GM18511 (cell line): ENCODE data around the gene PPP1CA.

Source experiments
- ATAC-seq: cut with Tn5 transposase; IDR thresholded peaks from one replicate; pipeline ENCODE4 v1.9.1; 2021; ENCODE audit warnings: mild to moderate bottlenecking, moderate library complexity; ENCODE audit not compliant: unreplicated experiment

The PPP1CA gene

DNA sequence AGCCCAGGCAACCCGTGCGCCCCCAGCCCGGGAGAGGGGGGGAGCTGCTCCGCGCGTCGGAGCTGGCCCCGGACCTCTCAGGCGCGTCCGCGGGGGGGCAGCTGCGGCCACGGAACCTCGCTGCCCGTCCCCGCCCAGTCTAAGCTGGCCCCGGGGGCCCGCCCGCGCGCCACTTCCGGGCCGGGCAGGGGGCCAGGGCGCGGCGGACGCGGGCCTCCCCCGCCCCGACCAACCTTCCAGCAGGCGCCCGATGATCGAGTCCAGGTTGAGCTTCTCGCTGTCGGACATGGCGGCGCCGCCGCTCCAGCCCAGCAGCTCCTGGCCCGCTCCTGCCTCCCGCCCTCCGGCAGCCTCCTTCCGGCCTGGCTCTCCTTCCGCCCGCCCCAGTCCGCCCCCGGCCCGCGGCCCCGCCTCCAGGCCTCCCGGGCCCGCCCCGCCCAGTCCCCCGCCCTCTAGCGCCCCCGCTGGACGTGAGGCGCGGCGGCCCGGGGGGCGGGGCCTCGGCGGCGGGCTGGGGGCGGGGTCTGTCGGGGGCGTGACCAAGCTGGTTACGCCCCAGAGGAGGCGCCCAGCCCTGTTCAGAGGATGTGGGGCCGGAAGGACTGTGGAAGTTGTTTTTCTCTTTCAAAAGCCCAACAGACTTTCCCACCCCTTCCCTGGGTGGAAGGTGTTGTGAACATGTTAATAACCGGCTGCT, at the start of gene PPP1CA:
Gene PPP1CA (minus strand): TSS at position 364 of the 697 bp plus-strand sequence. CDS start 76 bp downstream, at position 288.
- ATAC-seq: peak; percentile 67

GRCh38 chr11:67450796-67451657, 49.4 kb upstream of the PPP1CA start:
- no peak for ATAC-seq

DNA sequence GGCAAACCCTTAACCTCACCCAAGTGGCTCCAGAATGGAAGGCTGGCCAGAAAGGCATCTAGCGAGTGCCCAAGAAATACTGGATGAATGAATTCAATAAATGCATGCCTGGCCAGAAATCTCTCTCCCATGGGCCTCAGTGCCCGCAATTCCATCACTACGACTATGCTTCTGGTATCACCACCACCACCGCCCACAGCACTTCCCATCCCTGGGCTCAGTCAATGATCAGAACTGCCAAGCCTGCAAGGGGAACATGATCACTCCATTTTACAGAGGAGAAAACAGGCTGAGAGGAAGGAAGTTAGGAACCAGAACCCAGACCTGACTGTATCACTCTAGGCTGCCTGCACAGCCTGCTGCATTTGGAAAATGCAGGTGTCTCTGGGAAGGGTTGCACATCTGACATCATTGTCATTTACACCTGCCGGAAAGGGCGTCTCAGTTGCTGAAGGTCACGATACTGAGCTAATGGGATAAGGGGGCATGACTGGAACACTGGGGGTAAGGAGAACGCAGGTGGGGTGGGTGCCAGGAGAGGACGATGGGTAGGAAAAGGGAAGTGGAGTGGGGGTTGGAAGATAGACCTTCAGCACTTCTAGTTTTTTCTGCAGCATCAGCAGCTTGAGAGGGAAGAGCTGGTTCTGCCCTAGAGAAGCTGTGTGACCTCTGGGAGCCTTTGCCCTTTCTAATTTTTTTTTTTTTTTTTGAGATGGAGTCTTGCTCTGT, 47.6 kb upstream of the PPP1CA start:
- no peak for ATAC-seq

- no peak for ATAC-seq
These were observed 46.6 kb upstream of the PPP1CA start for GRCh38 chr11:67448220-67448609.

GRCh38 chr11:67445515-67445914, 43.9 kb upstream of the PPP1CA start:
- ATAC-seq: no peak

- no peak for ATAC-seq
These were observed 41.1 kb upstream of the PPP1CA start for GRCh38 chr11:67442504-67443404.

DNA sequence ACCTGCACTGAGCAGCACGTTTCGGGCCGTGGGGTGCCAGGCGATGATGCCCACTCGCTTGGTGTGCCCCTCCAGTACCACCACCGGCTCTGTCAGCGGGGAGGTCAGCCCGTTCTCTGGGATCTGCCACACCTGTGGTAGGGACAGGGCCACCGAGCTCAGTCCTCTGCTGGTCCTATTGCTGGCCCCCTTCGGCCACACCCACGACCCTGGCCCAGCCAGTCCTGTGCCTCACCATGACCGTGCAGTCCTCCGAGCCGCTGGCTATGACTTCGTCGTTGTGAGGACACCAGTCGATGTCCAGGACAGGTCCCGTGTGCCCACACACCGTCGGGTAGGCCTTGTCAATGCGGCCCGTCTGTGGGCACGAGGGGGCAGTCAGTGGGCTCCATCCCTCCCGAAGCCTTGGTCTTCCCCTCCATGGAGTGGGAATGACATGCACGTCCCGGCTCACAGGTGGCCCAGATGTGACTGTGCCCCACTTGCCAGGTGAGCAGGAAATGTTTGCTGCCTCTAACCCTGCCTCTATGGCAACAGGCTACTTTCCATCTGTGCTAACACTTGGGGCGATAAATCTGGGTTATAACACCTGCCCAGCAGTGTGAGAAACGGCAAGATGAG, 40.2 kb upstream of the PPP1CA start:
- no peak for ATAC-seq

DNA sequence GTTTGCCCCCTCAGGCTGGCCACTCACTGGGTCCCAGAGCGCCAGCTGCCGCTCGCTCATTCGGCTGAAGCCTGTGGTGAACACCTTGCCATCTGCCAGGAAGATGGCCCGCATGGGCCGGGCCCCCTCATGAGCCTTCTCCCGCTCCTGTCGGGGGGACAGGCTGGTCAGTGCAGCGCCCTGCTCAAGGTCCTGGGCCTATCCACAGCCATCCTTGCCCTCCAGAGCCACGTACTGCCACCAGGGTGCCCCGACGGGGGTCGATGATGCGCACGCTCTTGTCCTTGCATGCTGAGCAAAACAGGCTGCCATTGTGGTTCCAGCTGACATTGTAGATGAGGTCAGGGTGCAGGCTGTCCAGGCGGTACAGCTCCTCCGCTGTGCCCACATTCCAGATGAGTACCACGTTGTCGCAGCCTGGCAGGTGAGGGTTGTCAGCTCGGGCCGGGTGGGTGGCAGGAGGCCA, 39.5 kb upstream of the PPP1CA start:
- no peak for ATAC-seq

GRCh38 chr11:67440229-67441097, 38.8 kb upstream of the PPP1CA start:
- no peak for ATAC-seq

- ATAC-seq: no peak
These were observed 37.9 kb upstream of the PPP1CA start for GRCh38 chr11:67439321-67440228.

GRCh38 chr11:67438158-67438902, 36.7 kb upstream of the PPP1CA start:
- no peak for ATAC-seq

DNA sequence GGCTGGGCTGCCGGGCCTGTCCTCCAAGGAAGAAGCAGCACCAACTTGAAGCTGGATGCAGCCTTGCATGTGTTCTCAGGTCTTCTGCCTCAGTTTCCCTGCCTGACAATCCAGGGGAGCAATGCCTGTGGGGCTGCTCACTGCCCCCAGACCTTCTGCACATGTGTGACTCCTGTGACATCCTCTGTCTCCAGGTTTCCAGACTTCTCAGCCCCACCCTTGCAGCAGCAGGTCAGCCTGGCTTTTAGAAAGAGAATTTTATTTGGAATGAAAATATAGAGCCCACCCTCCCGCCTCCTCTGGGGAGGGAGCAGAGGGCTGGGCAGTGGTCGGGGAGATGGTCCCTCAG, 36.1 kb upstream of the PPP1CA start:
- no peak for ATAC-seq

DNA sequence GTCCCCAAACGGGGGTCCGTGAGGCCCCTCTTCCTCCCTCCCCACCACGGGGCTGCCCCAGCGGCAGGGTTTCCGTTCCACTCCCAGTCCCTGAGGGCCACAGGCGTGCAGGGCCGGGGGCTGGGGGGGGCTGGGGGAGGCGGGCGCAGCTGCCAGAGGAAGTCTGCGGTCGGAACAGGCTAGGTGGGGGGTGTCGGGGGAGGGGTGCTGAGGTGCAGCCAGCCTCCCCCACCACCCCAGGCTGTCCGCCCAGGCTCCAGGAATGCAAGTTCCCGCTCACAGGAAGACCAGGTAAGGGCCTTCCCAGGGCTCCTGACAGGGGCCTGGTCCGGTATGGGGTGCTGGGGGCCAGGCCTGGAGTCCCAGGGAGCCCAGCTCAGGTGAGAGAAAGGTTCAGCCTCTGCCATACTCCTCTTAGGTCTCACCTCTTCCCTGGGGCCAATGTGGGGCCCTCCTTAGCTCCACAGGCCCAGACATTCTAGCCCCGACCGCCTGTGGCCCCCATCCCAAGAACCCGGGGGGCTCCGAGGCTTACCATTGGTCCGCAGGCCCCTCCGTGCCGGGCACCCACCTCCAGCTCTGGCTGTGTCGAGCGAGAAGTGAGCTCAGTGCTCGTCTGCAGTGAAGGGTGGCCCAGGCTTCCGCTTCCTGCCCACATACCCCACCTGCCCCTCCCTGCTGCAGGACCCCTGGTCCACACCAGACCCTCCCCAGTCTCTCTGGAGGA, 35.6 kb upstream of the PPP1CA start, which contains the start of gene PTPRCAP:
Gene PTPRCAP (minus strand): TSS at position 601 of the 727 bp plus-strand sequence. CDS start 63 bp downstream, at position 538.
- no peak for ATAC-seq

DNA sequence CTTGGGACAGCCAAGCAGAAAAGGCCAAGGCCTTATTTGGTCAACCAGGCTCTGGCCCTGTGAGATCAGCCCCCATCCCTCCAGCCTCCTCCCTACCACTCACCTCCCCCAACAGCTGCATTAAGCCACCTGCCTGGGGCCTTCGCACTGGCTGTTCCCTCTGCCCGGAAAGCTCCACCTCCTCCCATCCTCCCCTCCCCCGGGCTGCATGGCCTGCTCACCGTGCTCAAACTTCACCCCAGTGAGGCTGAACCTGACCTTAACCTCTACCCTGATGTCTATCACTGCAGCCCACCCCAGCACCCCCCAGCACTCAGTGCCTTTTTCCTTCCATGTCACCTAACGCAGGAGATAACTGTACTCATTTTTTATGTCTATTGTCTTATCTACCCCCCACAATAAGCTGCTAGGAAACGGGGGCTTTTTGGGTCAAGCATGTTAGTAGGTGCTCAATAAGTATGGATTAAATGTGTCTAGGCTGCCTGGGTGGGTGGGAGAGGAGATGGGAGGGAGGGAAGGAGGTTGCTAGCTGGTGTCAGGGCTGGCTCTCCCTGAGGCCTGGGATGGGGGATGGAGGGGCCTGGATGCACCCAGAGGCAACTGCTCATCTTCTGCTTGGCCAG, 34.9 kb upstream of the PPP1CA start:
- no peak for ATAC-seq

- ATAC-seq: no peak
These were observed 34.2 kb upstream of the PPP1CA start for GRCh38 chr11:67435727-67436458.
